Endothelial cell (in vitro differentiated cells): Measurements from ENCODE around the gene SPON1. TPM values are rescaled to one million over a fixed set of nuclear protein-coding genes. Genes with fewer than 3 reads are reported as not detected.

ENCODE experiments used
- DNase-seq: peaks from one replicate; pipeline ENCODE4 v3.0.0; 2021; ENCODE audit warnings: low spot score
- H3K27ac Mint-ChIP-seq: one replicate; pipeline ENCODE4 v1.8.0; 2021; ENCODE audit warnings: mixed read lengths, inconsistent platforms; ENCODE audit not compliant: unreplicated experiment
- H3K27me3 Mint-ChIP-seq: one replicate; pipeline ENCODE4 v1.8.0; 2021; ENCODE audit warnings: mild to moderate bottlenecking, moderate library complexity, mixed read lengths, inconsistent platforms; ENCODE audit not compliant: unreplicated experiment
- H3K36me3 Mint-ChIP-seq: one replicate; pipeline ENCODE4 v1.8.0; 2021; ENCODE audit warnings: mild to moderate bottlenecking, low read depth, mixed read lengths, inconsistent platforms; ENCODE audit not compliant: unreplicated experiment
- H3K4me1 Mint-ChIP-seq: one replicate; pipeline ENCODE4 v1.8.0; 2021; ENCODE audit warnings: mild to moderate bottlenecking, mixed read lengths, inconsistent platforms; ENCODE audit not compliant: unreplicated experiment
- H3K4me3 Mint-ChIP-seq: one replicate; pipeline ENCODE4 v1.8.0; 2021; ENCODE audit warnings: mild to moderate bottlenecking, mixed read lengths, inconsistent platforms; ENCODE audit not compliant: unreplicated experiment
- H3K9me3 Mint-ChIP-seq: one replicate; pipeline ENCODE4 v1.8.0; 2021; ENCODE audit warnings: mixed read lengths, inconsistent platforms; ENCODE audit not compliant: unreplicated experiment
- total RNA-seq: library from RNA; stranded (reverse); fragmentation: NEBNext Ultra II Directional; extraction: Animal tissue kit (Norgen Biotek cat#: 25700); gene quantifications from one replicate; pipeline ENCODE4 v1.2.1, GENCODE V29; 2021; ENCODE audit not compliant: unreplicated experiment
- TF ChIP-seq, protein P1 (sequence below): fragments of 200-600 bp; sonication (generic); IDR thresholded peaks from one replicate; pipeline ENCODE4 v1.5.0; 2021; ENCODE audit warnings: antibody characterized with exemption; ENCODE audit not compliant: unreplicated experiment

Gene SPON1
- total RNA-seq, 1 donor from 2014 or later = 120 TPM

DNA sequence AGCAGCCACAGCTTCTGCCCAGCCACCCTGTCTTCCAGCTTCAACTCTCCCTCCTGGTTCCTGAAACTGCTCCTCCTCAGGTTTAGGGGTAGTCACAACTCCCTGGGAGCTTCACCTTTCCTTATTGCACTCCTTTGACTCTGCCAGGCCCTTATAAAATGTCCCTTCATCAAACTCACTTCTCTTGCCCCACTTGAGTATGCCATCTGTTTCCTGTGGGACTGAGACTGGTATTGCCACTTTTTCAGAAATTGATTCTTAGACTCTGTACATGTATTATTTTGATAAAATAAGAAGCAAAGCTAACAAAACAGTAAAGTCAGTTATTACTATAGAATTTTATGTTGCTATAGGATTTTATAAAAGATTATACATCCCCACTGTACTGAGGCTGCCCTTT is 134.1 kb downstream of the SPON1 start:
- H3K27me3 Mint-ChIP-seq = no peaks in the 10 kb centered on the region
- H3K27ac Mint-ChIP-seq = no peak overlapping the region
- peaks cover 3% of the 10 kb centered on the region for H3K4me1 Mint-ChIP-seq
- H3K36me3 Mint-ChIP-seq = peaks cover 6% of the 10 kb centered on the region
- no peak for DNase-seq
- no peaks in the 10 kb centered on the region for H3K9me3 Mint-ChIP-seq
- H3K4me3 Mint-ChIP-seq = no peak overlapping the region
- TF ChIP-seq, protein P1, sequence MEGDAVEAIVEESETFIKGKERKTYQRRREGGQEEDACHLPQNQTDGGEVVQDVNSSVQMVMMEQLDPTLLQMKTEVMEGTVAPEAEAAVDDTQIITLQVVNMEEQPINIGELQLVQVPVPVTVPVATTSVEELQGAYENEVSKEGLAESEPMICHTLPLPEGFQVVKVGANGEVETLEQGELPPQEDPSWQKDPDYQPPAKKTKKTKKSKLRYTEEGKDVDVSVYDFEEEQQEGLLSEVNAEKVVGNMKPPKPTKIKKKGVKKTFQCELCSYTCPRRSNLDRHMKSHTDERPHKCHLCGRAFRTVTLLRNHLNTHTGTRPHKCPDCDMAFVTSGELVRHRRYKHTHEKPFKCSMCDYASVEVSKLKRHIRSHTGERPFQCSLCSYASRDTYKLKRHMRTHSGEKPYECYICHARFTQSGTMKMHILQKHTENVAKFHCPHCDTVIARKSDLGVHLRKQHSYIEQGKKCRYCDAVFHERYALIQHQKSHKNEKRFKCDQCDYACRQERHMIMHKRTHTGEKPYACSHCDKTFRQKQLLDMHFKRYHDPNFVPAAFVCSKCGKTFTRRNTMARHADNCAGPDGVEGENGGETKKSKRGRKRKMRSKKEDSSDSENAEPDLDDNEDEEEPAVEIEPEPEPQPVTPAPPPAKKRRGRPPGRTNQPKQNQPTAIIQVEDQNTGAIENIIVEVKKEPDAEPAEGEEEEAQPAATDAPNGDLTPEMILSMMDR = no peak

- H3K27ac Mint-ChIP-seq = no peak overlapping the region
- no peak overlapping the region for H3K4me3 Mint-ChIP-seq
Measured at GRCh38 chr11:14101388-14101787, 138.9 kb downstream of the SPON1 start.

DNA sequence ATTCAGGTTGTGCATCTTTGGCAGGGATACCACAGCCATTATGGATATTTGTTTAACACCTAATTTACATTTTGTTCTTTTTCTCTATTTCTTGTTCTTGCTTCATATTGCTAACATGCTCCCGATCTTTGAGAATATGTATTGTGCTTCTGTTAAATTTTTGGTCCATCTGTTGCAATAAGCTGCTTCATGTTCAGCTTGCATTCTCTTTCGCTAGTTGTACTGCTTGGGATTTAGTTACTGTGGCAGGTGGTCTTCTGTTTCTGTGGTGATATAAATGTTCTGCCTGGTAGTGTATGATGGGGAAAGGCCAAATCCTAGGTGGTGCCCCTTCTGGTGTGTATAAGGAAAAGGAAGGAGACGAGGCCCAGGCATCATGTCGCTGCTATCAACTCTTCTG is 140.2 kb downstream of the SPON1 start:
- Mint-ChIP-seq H3K27ac (no peak overlapping the region), H3K4me1 (peaks cover 23% of the 10 kb centered on the region), H3K9me3 (no peaks in the 10 kb centered on the region), H3K27me3 (peaks cover 2% of the 10 kb centered on the region), H3K4me3 (no peak overlapping the region), H3K36me3 (no peaks in the 10 kb centered on the region)
- TF ChIP-seq, protein P1 = no peak
- no peak for DNase-seq

More at GRCh38 chr11:14101388-14101787, 138.9 kb downstream of the SPON1 start:
- TF ChIP-seq, protein P1 = no peak
- H3K27me3 Mint-ChIP-seq = peaks cover 2% of the 10 kb centered on the region
- H3K4me1 Mint-ChIP-seq = peaks cover 12% of the 10 kb centered on the region
- H3K9me3 Mint-ChIP-seq = no peaks in the 10 kb centered on the region
- DNase-seq = no peak
- peaks cover 3% of the 10 kb centered on the region for H3K36me3 Mint-ChIP-seq

GRCh38 chr11:14105446-14105845 is 142.9 kb downstream of the SPON1 start:
- TF ChIP-seq, protein P1 = no peak
- Mint-ChIP-seq H3K4me1 (peaks cover 41% of the 10 kb centered on the region), H3K4me3 (no peak overlapping the region), H3K27ac (no peak overlapping the region), H3K9me3 (no peaks in the 10 kb centered on the region), H3K36me3 (peaks cover 3% of the 10 kb centered on the region), H3K27me3 (peaks cover 2% of the 10 kb centered on the region)
- DNase-seq = no peak

- no peak for DNase-seq
- Mint-ChIP-seq H3K27ac (no peak overlapping the region), H3K4me3 (no peak overlapping the region), H3K9me3 (no peaks in the 10 kb centered on the region), H3K27me3 (peaks cover 2% of the 10 kb centered on the region), H3K4me1 (peaks cover 41% of the 10 kb centered on the region), H3K36me3 (peaks cover 3% of the 10 kb centered on the region)
- TF ChIP-seq, protein P1 = no peak
Measured at GRCh38 chr11:14106303-14107049, 144.0 kb downstream of the SPON1 start.
